Measurements from ENCODE around the gene SGF29.

DNA sequence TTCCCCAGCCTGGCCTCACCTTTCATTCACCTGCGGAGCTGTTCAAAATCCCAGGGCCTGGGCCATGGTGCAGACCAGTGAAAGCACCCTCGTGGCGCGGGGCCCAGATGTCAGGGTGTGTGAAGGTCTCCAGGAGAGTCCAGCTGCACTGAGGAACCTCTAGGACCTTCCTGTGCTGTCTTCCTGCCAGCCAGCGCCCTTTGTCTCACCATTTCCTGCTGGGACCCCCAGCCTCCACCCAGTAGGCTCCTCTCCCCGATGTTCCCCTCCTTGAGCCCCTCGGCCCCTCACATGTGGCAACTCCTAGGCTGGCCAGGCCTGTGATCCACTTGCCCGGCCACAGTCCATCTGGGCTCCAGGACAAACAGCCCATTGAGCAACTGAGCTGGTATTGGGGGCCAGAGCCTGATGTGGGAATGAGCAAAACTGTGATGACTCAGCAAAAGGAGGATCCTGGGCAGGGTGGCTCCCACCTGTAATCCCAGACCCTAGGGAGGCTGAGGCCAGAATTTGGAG lies 42.5 kb downstream of the SGF29 start:
- no peak for TF ChIP-seq EZH2 (IDR thresholded peaks at IDR 0.05; ENCODE audit: low read depth)
- no peak for TF ChIP-seq CTCF (conservative IDR thresholded peaks at IDR 0.05)

Measured in PC-9 (cell line).